ENCODE results near the gene HRC.
"Not testable (repeated sequence)": the region's sequence is repeated elsewhere in the genome, so short reads cannot be mapped to it uniquely, and the experiment has no call there.

The HRC gene

DNA sequence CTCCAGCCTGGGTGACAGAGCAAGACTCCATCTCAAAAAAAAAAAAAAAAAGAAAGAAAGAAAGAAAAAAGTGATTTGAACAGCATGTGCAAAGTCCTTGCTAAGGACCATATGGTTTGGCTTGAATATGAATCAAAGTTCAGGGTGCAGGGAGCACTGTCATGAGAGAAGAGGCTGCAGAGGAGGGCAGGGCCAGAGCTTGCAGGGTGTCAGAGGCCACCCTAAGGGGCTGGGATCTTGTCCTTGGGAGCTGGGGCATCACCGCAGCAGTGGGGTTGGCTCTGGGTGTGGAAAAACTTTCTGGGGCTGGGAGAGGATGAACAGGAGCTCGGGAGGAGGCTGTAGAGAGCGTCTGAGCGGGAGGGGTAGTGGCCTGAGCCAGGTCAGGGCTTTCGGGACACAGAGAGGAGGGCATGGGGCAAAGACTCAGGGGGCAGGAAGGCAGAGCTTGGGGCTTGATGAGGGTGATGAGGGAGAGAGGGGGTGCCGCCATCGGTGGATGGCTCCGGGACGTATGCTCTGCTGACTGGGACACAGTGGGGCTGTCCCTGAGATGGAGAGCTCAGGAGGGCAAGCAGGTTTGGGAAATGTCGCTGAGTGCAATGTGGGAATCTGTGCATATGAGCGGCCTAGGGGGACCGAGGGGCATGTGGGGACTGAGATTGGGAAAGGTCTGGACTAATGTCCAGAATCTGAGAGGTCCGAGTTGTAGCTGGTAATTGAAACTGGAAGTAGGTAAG is 5.4 kb upstream of the HRC start:
- no peak for DNase-seq (ENCODE audit: low spot score)

DNA sequence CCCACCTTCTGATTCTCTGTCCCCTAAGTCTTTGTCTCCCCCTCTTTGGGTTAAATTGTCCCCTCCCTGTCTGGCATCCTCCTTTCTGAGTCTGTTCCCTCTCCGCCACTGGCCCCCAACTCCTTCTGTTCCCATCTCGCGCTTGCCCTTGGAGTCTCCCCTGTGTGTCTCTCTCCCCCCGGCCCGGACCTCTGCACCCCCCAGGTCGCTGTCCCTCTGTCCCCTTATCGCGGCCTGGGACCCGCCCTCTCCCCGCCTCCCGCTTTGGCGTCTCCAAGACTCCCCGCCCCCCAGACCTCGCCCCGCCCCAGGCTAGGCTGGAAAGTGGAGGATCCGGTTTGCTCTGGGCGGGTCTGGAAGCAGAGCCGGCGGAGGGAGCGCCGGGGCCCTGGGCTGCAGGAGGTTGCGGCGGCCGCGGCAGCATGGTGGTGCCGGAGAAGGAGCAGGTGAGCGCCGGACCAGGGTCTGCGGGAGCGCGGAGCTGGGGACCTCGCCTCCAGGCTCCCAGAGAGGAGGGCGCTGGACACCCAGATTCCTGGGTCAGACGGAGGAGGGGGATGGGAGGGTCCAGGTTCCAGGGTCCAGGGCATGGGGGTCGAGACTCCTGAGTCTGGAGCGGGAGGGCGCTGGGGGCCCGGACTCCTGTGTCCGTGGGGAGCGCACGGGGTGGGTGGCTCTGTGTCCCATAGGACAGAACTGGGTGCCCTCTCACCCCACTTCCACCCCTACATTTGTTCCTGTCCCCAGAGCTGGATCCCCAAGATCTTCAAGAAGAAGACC is 2.4 kb upstream of the HRC start, which contains the start of gene TRPM4:
TSS of gene TRPM4 (plus strand) at position 348 of the 780 bp plus-strand sequence. CDS start at position 423, 75 bp downstream.
- peak; percentile 67 for DNase-seq (ENCODE audit: low spot score)

GRCh38 chr19:49155820-49156346 is 687 bp upstream of the HRC start:
- no peak for DNase-seq (ENCODE audit: low spot score)

- no peak for DNase-seq (ENCODE audit: low spot score)
Measured at GRCh38 chr19:49154279-49154678, 917 bp downstream of the HRC start.

DNA sequence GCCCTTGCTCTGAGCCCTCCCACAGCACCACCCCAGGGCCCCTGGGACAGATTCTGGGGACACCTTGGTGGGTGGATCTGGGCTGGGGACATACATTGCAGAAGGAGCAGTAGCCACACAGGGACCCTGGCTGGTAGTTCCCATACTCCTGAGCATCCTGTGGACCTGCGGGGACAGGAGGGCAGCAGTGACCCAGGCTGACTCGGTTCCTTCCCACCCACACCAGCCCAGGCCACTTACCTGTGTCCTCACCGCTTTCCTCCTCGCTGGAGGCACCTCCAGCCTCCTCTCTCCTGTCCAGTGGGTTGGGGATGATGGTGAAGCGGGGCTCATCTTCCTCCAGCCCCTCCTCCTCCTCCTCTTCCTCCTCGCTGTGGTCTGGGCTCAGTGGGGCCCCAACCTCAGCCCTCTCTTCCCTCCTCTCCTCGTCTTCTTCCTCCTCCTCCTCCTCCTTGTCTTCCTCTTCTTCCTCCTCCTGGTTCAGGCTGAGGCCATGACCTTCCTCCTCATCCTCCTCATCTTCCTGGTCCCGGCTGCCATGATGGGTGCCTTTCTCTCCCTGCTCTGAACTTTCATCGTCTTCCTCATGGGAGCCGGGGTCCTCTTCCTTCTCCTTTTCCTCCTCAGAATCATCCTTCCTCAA is 1.9 kb downstream of the HRC start:
- no peak for DNase-seq (ENCODE audit: low spot score)

- no peak for DNase-seq (ENCODE audit: low spot score)
Measured at GRCh38 chr19:49152119-49152550, 3.1 kb downstream of the HRC start.

DNA sequence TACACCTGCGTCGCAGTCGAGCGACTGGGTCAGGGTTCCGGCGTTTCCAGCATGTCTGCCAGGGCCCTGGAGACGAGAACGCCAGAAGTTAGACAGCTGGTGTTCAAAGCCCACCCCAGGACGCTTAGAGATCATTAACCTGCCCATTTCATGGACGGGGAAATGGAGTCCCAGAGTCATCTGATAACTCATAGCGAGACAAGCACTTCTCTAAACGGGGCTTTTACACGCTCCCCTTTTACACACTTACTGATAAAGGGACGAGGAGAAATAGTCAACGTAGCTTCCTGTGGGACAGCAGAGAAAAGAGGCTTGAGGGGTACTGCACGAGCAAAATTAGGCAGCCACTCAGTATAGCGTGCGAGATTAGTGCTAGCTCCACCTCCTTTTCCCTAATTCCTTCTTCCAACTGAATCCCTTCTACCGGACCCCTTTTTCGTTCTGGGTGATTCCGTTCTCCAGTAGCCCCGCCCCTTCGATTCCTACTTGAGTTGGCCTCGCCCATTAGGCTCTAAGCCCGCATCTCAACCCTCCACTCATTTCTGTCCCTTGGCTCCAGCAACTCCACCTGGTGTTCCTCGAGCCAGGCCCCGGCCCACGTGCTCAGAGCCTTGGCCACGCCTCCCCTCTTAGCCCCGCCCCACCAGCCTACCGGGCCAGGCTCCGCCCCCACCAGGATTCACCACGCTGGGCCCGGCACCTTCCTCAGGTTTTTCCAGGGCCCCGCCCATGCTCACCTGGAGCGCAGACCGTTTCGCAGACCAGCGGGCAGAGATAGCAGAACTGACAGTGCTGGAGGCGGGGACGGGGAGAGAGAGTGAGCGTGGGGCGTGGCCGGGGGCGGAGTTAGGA is 3.7 kb downstream of the HRC start:
- no peak for DNase-seq (ENCODE audit: low spot score)

DNA sequence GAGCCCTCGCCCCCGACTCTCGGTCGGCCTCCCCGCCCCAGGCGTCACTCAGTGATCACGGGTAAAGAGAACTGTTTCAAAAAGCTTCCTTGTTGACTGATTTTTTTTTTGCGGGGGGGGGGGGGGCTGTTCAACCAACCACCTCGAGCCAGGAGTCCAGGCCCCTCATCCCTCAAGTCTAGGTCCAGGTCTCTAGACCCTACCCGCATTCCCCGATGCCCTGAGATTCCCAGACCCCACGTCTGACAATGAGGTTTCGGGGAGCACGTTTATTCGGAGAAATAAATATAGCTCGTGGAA is 4.3 kb downstream of the HRC start:
- no peak for DNase-seq (ENCODE audit: low spot score)

- peak; percentile 63 for DNase-seq (ENCODE audit: low spot score)
Measured at GRCh38 chr19:49150106-49150943, 4.9 kb downstream of the HRC start.

DNA sequence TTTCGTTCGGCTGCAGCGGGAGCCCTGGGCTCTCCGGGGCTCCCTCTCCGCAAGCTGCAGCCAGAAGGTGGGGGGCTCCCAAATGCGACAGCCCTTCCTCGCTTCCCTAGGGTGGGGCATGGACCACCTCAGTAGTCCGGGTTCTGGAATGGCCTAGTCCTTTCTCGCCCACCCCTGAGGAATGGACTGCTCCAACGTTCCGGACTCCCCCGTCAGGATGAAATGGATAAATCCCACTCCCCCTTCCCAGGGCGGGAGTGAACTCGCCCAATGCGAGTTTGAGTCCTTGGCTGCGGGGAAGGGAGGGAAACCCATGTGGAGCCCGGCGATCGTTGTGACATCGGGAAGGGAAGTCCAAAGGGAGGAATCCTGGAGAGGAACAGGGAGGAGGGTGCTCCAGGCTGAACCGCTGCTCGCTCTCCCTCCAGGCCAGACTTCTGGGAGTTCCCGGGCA is 5.5 kb downstream of the HRC start:
- peak; percentile 77 for DNase-seq (ENCODE audit: low spot score)

DNA sequence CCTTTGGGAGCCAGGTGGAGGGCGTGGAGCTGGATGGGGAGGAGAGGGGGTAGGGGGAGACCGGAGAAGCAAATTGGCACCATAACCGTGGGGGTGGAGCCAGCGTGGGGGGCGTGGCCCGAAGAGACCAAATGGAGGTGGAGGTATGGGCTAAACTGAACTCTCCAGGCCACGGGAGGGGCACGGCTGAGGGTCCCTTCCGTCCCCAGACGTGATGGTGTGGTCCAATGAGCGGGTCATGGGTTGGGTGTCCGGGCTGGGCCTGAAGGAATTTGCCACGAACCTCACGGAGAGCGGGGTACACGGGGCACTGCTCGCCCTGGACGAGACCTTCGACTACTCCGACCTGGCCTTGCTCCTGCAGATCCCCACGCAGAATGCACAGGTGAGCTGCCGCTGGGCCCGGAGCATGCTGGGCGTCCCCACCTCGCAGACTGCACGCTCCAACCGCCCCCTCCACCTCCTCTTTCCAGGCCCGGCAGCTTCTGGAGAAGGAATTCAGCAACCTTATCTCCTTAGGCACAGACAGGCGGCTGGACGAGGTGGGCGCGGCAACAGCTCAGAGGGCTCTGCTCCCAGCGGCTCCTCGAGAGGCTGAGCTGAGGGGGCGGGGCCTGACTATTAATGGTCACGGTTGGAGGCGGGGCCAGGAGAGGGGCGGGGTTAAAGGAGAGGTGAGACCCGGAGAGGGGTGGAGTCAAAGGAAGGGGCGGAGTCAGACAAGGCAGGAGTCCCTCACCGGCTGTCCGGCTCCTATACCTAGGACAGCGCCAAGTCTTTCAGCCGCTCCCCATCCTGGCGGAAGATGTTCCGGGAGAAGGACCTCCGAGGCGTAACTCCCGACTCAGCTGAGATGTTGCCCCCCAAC is 6.2 kb downstream of the HRC start:
- DNase-seq (ENCODE audit: low spot score): peak; percentile 84

DNA sequence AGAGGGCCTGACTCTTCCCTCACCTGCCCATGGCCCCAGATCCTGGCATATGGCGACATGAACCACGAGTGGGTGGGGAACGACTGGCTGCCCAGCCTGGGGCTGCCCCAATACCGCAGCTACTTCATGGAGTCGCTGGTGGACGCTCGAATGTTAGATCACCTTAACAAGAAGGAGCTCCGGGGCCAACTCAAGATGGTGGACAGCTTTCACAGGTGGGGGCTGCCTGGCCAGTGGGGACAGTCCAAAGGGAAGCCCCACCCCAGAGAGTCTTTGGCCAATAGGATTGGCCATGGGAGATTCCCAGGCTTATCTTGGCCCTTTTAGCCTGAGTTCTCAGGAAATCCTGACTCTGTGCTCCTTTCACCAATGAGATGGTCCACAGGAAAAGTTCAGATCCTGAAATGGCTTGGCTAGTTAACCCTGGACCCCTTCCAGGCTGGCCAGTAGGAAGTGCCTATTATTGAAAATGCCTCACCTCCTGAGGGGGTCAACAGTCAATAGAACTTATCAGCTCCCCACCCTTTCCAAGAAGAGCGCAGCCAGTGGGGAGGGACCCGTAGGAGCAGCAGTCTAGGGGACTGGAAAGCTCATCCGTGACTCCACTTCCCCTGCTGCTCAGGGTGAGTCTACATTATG is 7.0 kb downstream of the HRC start:
- DNase-seq (ENCODE audit: low spot score): no peak

- not testable (repeated sequence) for DNase-seq (ENCODE audit: low spot score)
Measured at GRCh38 chr19:49146408-49146770, 8.8 kb downstream of the HRC start.

- DNase-seq (ENCODE audit: low spot score): peak; percentile 78
Measured at GRCh38 chr19:49145573-49146407, 9.4 kb downstream of the HRC start.

- DNase-seq (ENCODE audit: low spot score): peak; percentile 83
Measured at GRCh38 chr19:49142866-49143335, 12.3 kb downstream of the HRC start.

GRCh38 chr19:49141352-49141751 is 13.8 kb downstream of the HRC start:
- DNase-seq (ENCODE audit: low spot score): no peak

DNA sequence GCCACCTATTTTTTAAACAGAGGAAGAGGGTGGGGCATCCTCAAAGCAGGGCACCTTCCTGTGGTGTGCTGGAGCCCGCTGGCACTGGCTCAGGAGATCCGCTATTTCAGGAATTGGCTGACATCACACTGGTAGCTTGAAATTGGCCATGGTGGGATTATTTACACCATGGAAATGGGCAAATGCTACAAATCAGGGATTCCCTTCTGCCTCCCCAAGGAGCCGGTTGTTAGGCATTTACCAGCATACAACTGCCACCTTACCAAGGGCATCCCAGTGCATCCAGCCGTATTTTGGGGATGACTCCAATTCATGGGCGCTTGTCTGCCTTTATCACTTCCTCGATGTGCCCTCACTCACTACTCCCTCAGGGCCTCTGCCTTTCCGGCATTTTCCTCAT is 14.2 kb downstream of the HRC start:
- no peak for DNase-seq (ENCODE audit: low spot score)

- DNase-seq (ENCODE audit: low spot score): no peak
Measured at GRCh38 chr19:49136771-49137171, 18.4 kb downstream of the HRC start.

Data from kidney capillary endothelial cell (primary cell).